Glutamatergic neuron (in vitro differentiated cells): ENCODE data around the gene XRRA1. TPM values are rescaled to one million over a fixed set of nuclear protein-coding genes. Genes with fewer than 3 reads are reported as not detected.

Source experiments
- DNase-seq: peaks from one replicate; pipeline ENCODE4 v3.0.0; 2022
- H3K27ac Mint-ChIP-seq: one replicate; pipeline ENCODE4 v1.8.0; 2020; ENCODE audit warnings: mild to moderate bottlenecking, mixed read lengths, inconsistent platforms; ENCODE audit not compliant: unreplicated experiment
- H3K27me3 Mint-ChIP-seq: one replicate; pipeline ENCODE4 v1.8.0; 2020; ENCODE audit warnings: mild to moderate bottlenecking, moderate library complexity, mixed read lengths, inconsistent platforms; ENCODE audit not compliant: unreplicated experiment
- H3K36me3 Mint-ChIP-seq: one replicate; pipeline ENCODE4 v1.8.0; 2020; ENCODE audit warnings: mild to moderate bottlenecking, mixed read lengths, inconsistent platforms; ENCODE audit not compliant: unreplicated experiment
- H3K4me1 Mint-ChIP-seq: one replicate; pipeline ENCODE4 v1.8.0; 2020; ENCODE audit warnings: mild to moderate bottlenecking, low read depth, mixed read lengths, inconsistent platforms; ENCODE audit not compliant: unreplicated experiment
- H3K4me3 Mint-ChIP-seq: one replicate; pipeline ENCODE4 v1.8.0; 2020; ENCODE audit warnings: mild to moderate bottlenecking, mixed read lengths, inconsistent platforms; ENCODE audit not compliant: unreplicated experiment
- H3K9me3 Mint-ChIP-seq: one replicate; pipeline ENCODE4 v1.8.0; 2020; ENCODE audit warnings: mild to moderate bottlenecking, moderate library complexity, mixed read lengths, inconsistent platforms; ENCODE audit not compliant: unreplicated experiment
- CTCF ChIP-seq: fragments of 200-600 bp; sonication (generic); IDR thresholded peaks from one replicate; pipeline ENCODE4 v1.5.0; 2021; ENCODE audit not compliant: partially characterized antibody, unreplicated experiment
- total RNA-seq: library from RNA; stranded (reverse); fragmentation: NEBNext Ultra II Directional; extraction: Animal tissue kit (Norgen Biotek cat#: 25700); gene quantifications from one replicate; pipeline ENCODE4 v1.2.1, GENCODE V29; 2021; ENCODE audit not compliant: unreplicated experiment

XRRA1 gene
- total RNA-seq, 1 donor from 2014 or later: 8.6 TPM

GRCh38 chr11:74951226-74951625 is 2.3 kb upstream of the XRRA1 start:
- Mint-ChIP-seq H3K27ac (no peak overlapping the region), H3K36me3 (no peaks in the 10 kb centered on the region)
- TF ChIP-seq CTCF: no peak

GRCh38 chr11:74950374-74950969 is 1.6 kb upstream of the XRRA1 start:
- DNase-seq: no peak
- no peaks in the 10 kb centered on the region for H3K36me3 Mint-ChIP-seq
- H3K4me3 Mint-ChIP-seq: peak overlapping the region; percentile 99
- peaks cover 10% of the 10 kb centered on the region for H3K4me1 Mint-ChIP-seq
- peaks cover 9% of the 10 kb centered on the region for H3K27me3 Mint-ChIP-seq
- H3K9me3 Mint-ChIP-seq: peaks cover 4% of the 10 kb centered on the region
- peak overlapping the region; percentile 98 for H3K27ac Mint-ChIP-seq
- TF ChIP-seq CTCF: no peak

More at GRCh38 chr11:74951226-74951625, 2.3 kb upstream of the XRRA1 start:
- H3K4me3 Mint-ChIP-seq: no peak overlapping the region
- peaks cover 10% of the 10 kb centered on the region for H3K4me1 Mint-ChIP-seq
- DNase-seq: no peak
- peaks cover 4% of the 10 kb centered on the region for H3K9me3 Mint-ChIP-seq
- peaks cover 9% of the 10 kb centered on the region for H3K27me3 Mint-ChIP-seq

- Mint-ChIP-seq H3K9me3 (peaks cover 4% of the 10 kb centered on the region), H3K27me3 (peaks cover 9% of the 10 kb centered on the region), H3K36me3 (no peaks in the 10 kb centered on the region), H3K4me1 (peaks cover 10% of the 10 kb centered on the region), H3K4me3 (peak overlapping the region; percentile 99), H3K27ac (peak overlapping the region; percentile 98)
- DNase-seq: no peak
- TF ChIP-seq CTCF: no peak
Measured at GRCh38 chr11:74949753-74950137, 854 bp upstream of the XRRA1 start.

GRCh38 chr11:74948546-74948897 is 369 bp downstream of the XRRA1 start:
- no peak for TF ChIP-seq CTCF
- Mint-ChIP-seq H3K27me3 (peaks cover 9% of the 10 kb centered on the region), H3K9me3 (peaks cover 4% of the 10 kb centered on the region), H3K4me1 (peaks cover 10% of the 10 kb centered on the region), H3K36me3 (no peaks in the 10 kb centered on the region), H3K4me3 (peak overlapping the region; percentile 99), H3K27ac (no peak overlapping the region)
- DNase-seq: no peak

- no peaks in the 10 kb centered on the region for H3K36me3 Mint-ChIP-seq
- no peaks in the 10 kb centered on the region for H3K4me1 Mint-ChIP-seq
- no peak for TF ChIP-seq CTCF
- DNase-seq: no peak
- no peaks in the 10 kb centered on the region for H3K9me3 Mint-ChIP-seq
- peaks cover 3% of the 10 kb centered on the region for H3K27me3 Mint-ChIP-seq
- H3K4me3 Mint-ChIP-seq: no peak overlapping the region
- no peak overlapping the region for H3K27ac Mint-ChIP-seq
Measured at GRCh38 chr11:74942073-74942759, 6.7 kb downstream of the XRRA1 start.
